ENCODE measurements around the gene PTTG1IP.

GRCh38 chr21:44850208-44850800 lies 23.2 kb downstream of the PTTG1IP start:
- TF ChIP-seq, protein P1, sequence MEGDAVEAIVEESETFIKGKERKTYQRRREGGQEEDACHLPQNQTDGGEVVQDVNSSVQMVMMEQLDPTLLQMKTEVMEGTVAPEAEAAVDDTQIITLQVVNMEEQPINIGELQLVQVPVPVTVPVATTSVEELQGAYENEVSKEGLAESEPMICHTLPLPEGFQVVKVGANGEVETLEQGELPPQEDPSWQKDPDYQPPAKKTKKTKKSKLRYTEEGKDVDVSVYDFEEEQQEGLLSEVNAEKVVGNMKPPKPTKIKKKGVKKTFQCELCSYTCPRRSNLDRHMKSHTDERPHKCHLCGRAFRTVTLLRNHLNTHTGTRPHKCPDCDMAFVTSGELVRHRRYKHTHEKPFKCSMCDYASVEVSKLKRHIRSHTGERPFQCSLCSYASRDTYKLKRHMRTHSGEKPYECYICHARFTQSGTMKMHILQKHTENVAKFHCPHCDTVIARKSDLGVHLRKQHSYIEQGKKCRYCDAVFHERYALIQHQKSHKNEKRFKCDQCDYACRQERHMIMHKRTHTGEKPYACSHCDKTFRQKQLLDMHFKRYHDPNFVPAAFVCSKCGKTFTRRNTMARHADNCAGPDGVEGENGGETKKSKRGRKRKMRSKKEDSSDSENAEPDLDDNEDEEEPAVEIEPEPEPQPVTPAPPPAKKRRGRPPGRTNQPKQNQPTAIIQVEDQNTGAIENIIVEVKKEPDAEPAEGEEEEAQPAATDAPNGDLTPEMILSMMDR (conservative IDR thresholded peaks at IDR 0.05 in 1 of 2, IDR thresholded peaks at IDR 0.05 in 1 of 2; ENCODE audit: low read depth in 1 of 2, low read length in 2 of 2) = no peak
- no peak for TF ChIP-seq EZH2 (IDR thresholded peaks at IDR 0.05; ENCODE audit: low read length, missing control alignments)
